Trophoblast cell (in vitro differentiated cells and primary cell): ENCODE data around the gene BCL7C.

Experiments used
- DNase-seq, 2 donors: peaks; one replicate each; pipeline ENCODE4 v3.0.0-alpha.2; 2016
- H2AFZ ChIP-seq: 2 replicates; pipeline ENCODE4 v1.6.1; 2013; ENCODE audit warnings: low read length, moderate library complexity, mild to moderate bottlenecking; ENCODE audit not compliant: insufficient read depth, poor library complexity
- H2AK5ac ChIP-seq: 2 replicates; pipeline ENCODE4 v1.6.1; 2013; ENCODE audit warnings: mild to moderate bottlenecking, low read length
- H2BK120ac ChIP-seq: 2 replicates; pipeline ENCODE4 v1.6.1; 2013; ENCODE audit warnings: low read length, mild to moderate bottlenecking, moderate library complexity; ENCODE audit not compliant: insufficient read depth, poor library complexity
- H2BK12ac ChIP-seq: 2 replicates; pipeline ENCODE4 v1.6.1; 2013; ENCODE audit warnings: mild to moderate bottlenecking, low read length, moderate library complexity
- H2BK5ac ChIP-seq: 2 replicates; pipeline ENCODE4 v1.6.1; 2013; ENCODE audit warnings: low read length, low read depth, moderate library complexity, mild to moderate bottlenecking; ENCODE audit not compliant: poor library complexity
- H3K14ac ChIP-seq: 2 replicates; pipeline ENCODE4 v1.6.1; 2013; ENCODE audit warnings: mild to moderate bottlenecking, low read length
- H3K18ac ChIP-seq: 2 replicates; pipeline ENCODE4 v1.6.1; 2013; ENCODE audit warnings: mild to moderate bottlenecking, low read length
- H3K23ac ChIP-seq: 2 replicates; pipeline ENCODE4 v1.6.1; 2013; ENCODE audit warnings: low read length
- H3K27ac ChIP-seq: 2 replicates; pipeline ENCODE4 v1.5.1; 2013; ENCODE audit warnings: low read depth, mild to moderate bottlenecking, inconsistent platforms, low read length, moderate library complexity
- H3K27me3 ChIP-seq: 2 replicates; pipeline ENCODE4 v1.6.1; 2013; ENCODE audit warnings: inconsistent platforms, mild to moderate bottlenecking, low read length, moderate library complexity; ENCODE audit not compliant: insufficient read depth
- H3K36me3 ChIP-seq, 2 experiments: 1 replicate in 1 of 2; 2 replicates in 1 of 2; pipeline ENCODE4 v1.6.1; 2013; ENCODE audit warnings: low read length in 2 of 2, mild to moderate bottlenecking in 2 of 2, moderate library complexity in 1 of 2; ENCODE audit not compliant: insufficient read depth in 2 of 2, control insufficient read depth in 1 of 2
- H3K4ac ChIP-seq: 2 replicates; pipeline ENCODE4 v1.6.1; 2013; ENCODE audit warnings: low read depth, mild to moderate bottlenecking, low read length, moderate library complexity
- H3K4me1 ChIP-seq, 2 experiments: 1 replicate in 1 of 2; 2 replicates in 1 of 2; pipeline ENCODE4 v1.6.1; 2013; ENCODE audit warnings: low read length in 2 of 2, mild to moderate bottlenecking in 2 of 2, moderate library complexity in 1 of 2; ENCODE audit not compliant: insufficient read depth in 2 of 2, control insufficient read depth in 1 of 2
- H3K4me2 ChIP-seq: 2 replicates; pipeline ENCODE4 v1.6.1; 2013; ENCODE audit warnings: inconsistent platforms, mild to moderate bottlenecking, low read length, moderate library complexity
- H3K4me3 ChIP-seq: 2 replicates; pipeline ENCODE4 v1.5.1; 2013; ENCODE audit warnings: mild to moderate bottlenecking, low read depth, low read length, inconsistent platforms
- H3K79me1 ChIP-seq: one replicate; pipeline ENCODE4 v1.6.1; 2013; ENCODE audit warnings: low read length
- H3K79me2 ChIP-seq: 2 replicates; pipeline ENCODE4 v1.6.1; 2013; ENCODE audit warnings: low read length, mild to moderate bottlenecking; ENCODE audit not compliant: control insufficient read depth, insufficient read depth, poor library complexity
- H3K9ac ChIP-seq: 2 replicates; pipeline ENCODE4 v1.6.1; 2013; ENCODE audit warnings: mild to moderate bottlenecking, low read length
- H3K9me3 ChIP-seq: 2 replicates; pipeline ENCODE4 v1.6.1; 2013; ENCODE audit warnings: low read depth, mild to moderate bottlenecking, control low read depth, inconsistent platforms, low read length; ENCODE audit not compliant: insufficient read depth
- H4K12ac ChIP-seq: 2 replicates; pipeline ENCODE4 v1.6.1; 2013; ENCODE audit warnings: low read depth, mild to moderate bottlenecking, low read length, moderate library complexity
- H4K8ac ChIP-seq: 2 replicates; pipeline ENCODE4 v1.6.1; 2013; ENCODE audit warnings: low read depth, mild to moderate bottlenecking, low read length, moderate library complexity
- H4K91ac ChIP-seq: one replicate; pipeline ENCODE4 v1.6.1; 2013; ENCODE audit warnings: low read depth, mild to moderate bottlenecking, low read length, moderate library complexity
- WGBS: extraction: QIAGEN DNeasy Blood & Tissue Kit; methylation state at CpG from one replicate; pipeline ENCODE4 v1.1.7; 2013; ENCODE audit warnings: missing lambda C conversion rate; ENCODE audit not compliant: insufficient read length, insufficient coverage; ENCODE audit errors: extremely low coverage; 5-methylcytosine and 5-hydroxymethylcytosine counted together

Gene BCL7C

GRCh38 chr16:30929167-30929566 is 35.3 kb upstream of the BCL7C start:
- H3K36me3 ChIP-seq: peaks cover 64 to 71% of the 10 kb centered on the region in 2 experiments
- DNase-seq: no peak
- peaks cover 2% of the 10 kb centered on the region for H3K79me1 ChIP-seq
- H3K27me3 ChIP-seq: no peaks in the 10 kb centered on the region
- H4K12ac ChIP-seq: no peak overlapping the region
- no peak overlapping the region for H2BK5ac ChIP-seq
- H3K4me1 ChIP-seq: peaks cover 4 to 5% of the 10 kb centered on the region in 2 experiments
- no CpG with 5 or more reads among the region's 7 CpGs for WGBS
- H3K4me3 ChIP-seq: no peak overlapping the region
- no peak overlapping the region for H2BK12ac ChIP-seq
- no peak overlapping the region for H3K4me2 ChIP-seq
- H3K14ac ChIP-seq: no peak overlapping the region
- H3K27ac ChIP-seq: no peak overlapping the region
- H2AK5ac ChIP-seq: no peak overlapping the region
- H3K18ac ChIP-seq: no peak overlapping the region
- no peak overlapping the region for H3K23ac ChIP-seq
- H4K91ac ChIP-seq: no peak overlapping the region
- no peak overlapping the region for H3K4ac ChIP-seq
- no peak overlapping the region for H2BK120ac ChIP-seq
- peaks cover 2% of the 10 kb centered on the region for H3K79me2 ChIP-seq
- H3K9me3 ChIP-seq: no peaks in the 10 kb centered on the region
- no peak overlapping the region for H2AFZ ChIP-seq
- no peak overlapping the region for H3K9ac ChIP-seq
- H4K8ac ChIP-seq: no peak overlapping the region

- Histone ChIP-seq H3K9ac (no peak overlapping the region), H2BK12ac (no peak overlapping the region), H2AFZ (no peak overlapping the region), H3K4ac (no peak overlapping the region), H4K8ac (no peak overlapping the region), H3K36me3 (peaks cover 58 to 67% of the 10 kb centered on the region in 2 experiments), H4K91ac (no peak overlapping the region), H3K4me2 (no peak overlapping the region), H3K4me1 (peaks cover 4 to 5% of the 10 kb centered on the region in 2 experiments), H3K27me3 (no peaks in the 10 kb centered on the region), H2AK5ac (no peak overlapping the region), H3K4me3 (no peak overlapping the region), H2BK5ac (no peak overlapping the region), H3K79me1 (peaks cover 6% of the 10 kb centered on the region), H3K14ac (no peak overlapping the region), H3K79me2 (peaks cover 4% of the 10 kb centered on the region), H3K18ac (no peak overlapping the region), H2BK120ac (no peak overlapping the region), H3K27ac (no peak overlapping the region), H3K23ac (no peak overlapping the region), H3K9me3 (no peaks in the 10 kb centered on the region), H4K12ac (no peak overlapping the region)
- no peak for DNase-seq
- no CpG with 5 or more reads among the region's 11 CpGs for WGBS
Observed at GRCh38 chr16:30928390-30928789, 34.5 kb upstream of the BCL7C start.

GRCh38 chr16:30927789-30928378 is 34.0 kb upstream of the BCL7C start:
- Histone ChIP-seq H3K36me3 (peaks cover 57 to 66% of the 10 kb centered on the region in 2 experiments), H3K79me1 (peaks cover 8% of the 10 kb centered on the region), H3K9me3 (no peaks in the 10 kb centered on the region), H3K4me3 (no peak overlapping the region), H2BK120ac (no peak overlapping the region), H4K12ac (no peak overlapping the region), H3K27ac (no peak overlapping the region), H3K79me2 (peaks cover 6% of the 10 kb centered on the region), H2AFZ (no peak overlapping the region), H3K14ac (no peak overlapping the region), H3K4me1 (peaks cover 4 to 5% of the 10 kb centered on the region in 2 experiments), H2AK5ac (no peak overlapping the region), H3K18ac (no peak overlapping the region), H3K23ac (no peak overlapping the region), H4K91ac (no peak overlapping the region), H2BK5ac (no peak overlapping the region), H4K8ac (no peak overlapping the region), H3K9ac (no peak overlapping the region), H3K4ac (no peak overlapping the region), H2BK12ac (no peak overlapping the region), H3K4me2 (no peak overlapping the region), H3K27me3 (no peaks in the 10 kb centered on the region)
- no CpG with 5 or more reads among the region's 15 CpGs for WGBS
- DNase-seq: no peak

GRCh38 chr16:30926937-30927788 is 33.3 kb upstream of the BCL7C start:
- H2BK12ac ChIP-seq: no peak overlapping the region
- H3K4ac ChIP-seq: no peak overlapping the region
- no peak overlapping the region for H3K4me2 ChIP-seq
- no peak overlapping the region for H3K14ac ChIP-seq
- H3K9me3 ChIP-seq: no peaks in the 10 kb centered on the region
- H4K91ac ChIP-seq: no peak overlapping the region
- H2BK120ac ChIP-seq: no peak overlapping the region
- peak overlapping the region; percentile 15 for H3K18ac ChIP-seq
- H3K79me1 ChIP-seq: peaks cover 12% of the 10 kb centered on the region
- peaks cover 6% of the 10 kb centered on the region for H3K79me2 ChIP-seq
- no peak overlapping the region for H3K27ac ChIP-seq
- peaks cover 4 to 5% of the 10 kb centered on the region in 2 experiments for H3K4me1 ChIP-seq
- H3K4me3 ChIP-seq: no peak overlapping the region
- no peaks in the 10 kb centered on the region for H3K27me3 ChIP-seq
- H3K9ac ChIP-seq: no peak overlapping the region
- DNase-seq: no peak
- H4K8ac ChIP-seq: no peak overlapping the region
- no peak overlapping the region for H2BK5ac ChIP-seq
- H4K12ac ChIP-seq: peak overlapping the region; percentile 82
- H3K23ac ChIP-seq: no peak overlapping the region
- H3K36me3 ChIP-seq: peaks cover 50 to 60% of the 10 kb centered on the region in 2 experiments
- WGBS: no CpG with 5 or more reads among the region's 22 CpGs
- H2AK5ac ChIP-seq: no peak overlapping the region
- no peak overlapping the region for H2AFZ ChIP-seq
